Naive thymus-derived CD4-positive, alpha-beta T cell (primary cell): ENCODE results near the gene TIMM9. TPM values are rescaled to one million over a fixed set of nuclear protein-coding genes. Genes with fewer than 3 reads are reported as not detected.

ENCODE experiments used
- ATAC-seq: fragments of 150-1000 bp; cut with Tn5 transposase; 2 replicates; pipeline ENCODE4 v1.10.0; 2021; ENCODE audit warnings: mild to moderate bottlenecking, moderate library complexity
- CTCF ChIA-PET: fragments of 350-600 bp; sonication (Branson Sonifier 250); formaldehyde crosslinking; loops from one replicate; lab custom pipeline; 2021; ENCODE audit warnings: antibody characterized with exemption; lab: Charles Lee
- POLR2A ChIA-PET: fragments of 350-600 bp; sonication (Branson Sonifier 250); formaldehyde crosslinking; loops from one replicate; lab custom pipeline; 2021; ENCODE audit warnings: antibody characterized with exemption, inconsistent platforms; lab: Charles Lee
- DNase-seq, 9 donors: peaks; one replicate each; pipeline versions ENCODE4 v3.0.0 to v3.0.0-alpha.2; 2020 to 2022; ENCODE audit warnings: mixed read lengths in 1 of 9
- H3K27ac ChIP-seq: one replicate; pipeline ENCODE4 v1.7.0; 2013; ENCODE audit warnings: mild to moderate bottlenecking, low read depth, low read length, moderate library complexity
- H3K27me3 ChIP-seq, 2 donors: one replicate each; pipeline ENCODE4 v1.7.0; 2013; ENCODE audit warnings: low read length in 2 of 2, mild to moderate bottlenecking in 2 of 2, moderate library complexity in 2 of 2; ENCODE audit not compliant: control insufficient read depth in 2 of 2, insufficient read depth in 2 of 2
- H3K36me3 ChIP-seq, 3 experiments: 1 replicate in 2 of 3; 2 replicates in 1 of 3; pipeline ENCODE4 v1.7.0; 2013; ENCODE audit warnings: low read length in 3 of 3, mild to moderate bottlenecking in 3 of 3, moderate library complexity in 1 of 3; ENCODE audit not compliant: insufficient read depth in 3 of 3, control insufficient read depth in 2 of 3
- H3K4me1 ChIP-seq, 2 donors: one replicate each; pipeline ENCODE4 v1.7.0; 2013; ENCODE audit warnings: low read length in 2 of 2, mild to moderate bottlenecking in 2 of 2, moderate library complexity in 1 of 2; ENCODE audit not compliant: control insufficient read depth in 2 of 2, insufficient read depth in 2 of 2
- H3K4me3 ChIP-seq: 2 replicates; pipeline ENCODE4 v1.7.0; 2013; ENCODE audit warnings: mild to moderate bottlenecking, low read length
- H3K9me3 ChIP-seq, 3 experiments: 1 replicate in 2 of 3; 2 replicates in 1 of 3; pipeline ENCODE4 v1.7.0; 2013; ENCODE audit warnings: low read length in 3 of 3; ENCODE audit not compliant: control insufficient read depth in 2 of 3
- H3K27ac Mint-ChIP-seq, 9 donors: one replicate each; pipeline ENCODE4 v1.8.0; 2020 to 2022; ENCODE audit warnings: mixed read lengths in 9 of 9, mild to moderate bottlenecking in 8 of 9, moderate library complexity in 5 of 9, inconsistent platforms in 2 of 9
- H3K27me3 Mint-ChIP-seq, 5 donors: one replicate each; pipeline ENCODE4 v1.8.0; 2021 to 2022; ENCODE audit warnings: mixed read lengths in 5 of 5, mild to moderate bottlenecking in 1 of 5
- H3K36me3 Mint-ChIP-seq, 5 donors: one replicate each; pipeline ENCODE4 v1.8.0; 2020 to 2022; ENCODE audit warnings: mixed read lengths in 5 of 5, mild to moderate bottlenecking in 3 of 5, inconsistent platforms in 1 of 5
- H3K4me1 Mint-ChIP-seq, 7 donors: one replicate each; pipeline ENCODE4 v1.8.0; 2020 to 2022; ENCODE audit warnings: mixed read lengths in 7 of 7, mild to moderate bottlenecking in 3 of 7, inconsistent platforms in 1 of 7
- H3K4me3 Mint-ChIP-seq, 10 donors: one replicate each; pipeline ENCODE4 v1.8.0; 2020 to 2022; ENCODE audit warnings: mild to moderate bottlenecking in 10 of 10, mixed read lengths in 10 of 10, moderate library complexity in 6 of 10, inconsistent platforms in 2 of 10
- H3K9me3 Mint-ChIP-seq, 11 donors: one replicate each; pipeline ENCODE4 v1.8.0; 2020 to 2022; ENCODE audit warnings: mixed read lengths in 11 of 11, mild to moderate bottlenecking in 4 of 11, inconsistent platforms in 1 of 11, moderate library complexity in 1 of 11
- intact Hi-C, 2 donors: fragments of 100-400 bp; cut with micrococcal nuclease; formaldehyde crosslinking; loops; one replicate each; pipeline ENCODE4 v1.15.1; 2023
- polyA plus RNA-seq, 2 donors: library from polyadenylated mRNA; unstranded; fragments of 300-500 nt; fragmentation: Illumina TruSeq; gene quantifications; one replicate each; pipeline ENCODE4 v1.2.3, GENCODE V29; 2021
- total RNA-seq, 6 experiments: library from RNA in 5 of 6; stranded (reverse) in 5 of 6; gene quantifications; 1 replicate in 5 of 6; 2 replicates in 1 of 6; pipeline ENCODE4 v1.2.3 and lab custom pipeline; 2021 to 2026

The TIMM9 gene
- total and polyA plus RNA-seq, 7 experiments from 2014 or later: 22.1 to 89.8 (median 37.8) TPM

DNA sequence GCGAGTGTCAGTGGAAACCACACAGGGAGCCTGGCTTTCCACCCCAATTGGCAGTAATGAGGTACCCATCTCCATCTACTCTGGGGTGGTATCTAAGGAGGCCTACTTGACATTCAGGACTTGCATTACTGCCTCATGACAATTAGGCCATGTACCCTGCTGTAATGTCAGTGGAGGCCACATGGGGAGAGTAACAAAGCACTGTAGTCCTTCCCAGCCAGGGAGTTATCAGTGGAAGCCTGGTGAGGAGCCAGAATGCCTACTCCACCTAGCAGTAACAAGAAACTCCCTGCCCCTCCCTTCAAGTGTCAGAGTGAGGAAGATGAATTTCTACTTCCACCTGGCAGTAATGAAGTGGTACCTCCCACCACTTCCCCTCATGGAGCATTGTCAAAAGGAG lies 12.5 kb downstream of the TIMM9 start:
- ChIA-PET POLR2A (no interaction called here), CTCF (no interaction called here)
- H3K4me3 Mint-ChIP-seq: no peak overlapping the region
- intact Hi-C loops: no loop called here
- Histone ChIP-seq H3K9me3 (no peaks in the 10 kb centered on the region), H3K27me3 (no peaks in the 10 kb centered on the region), H3K4me3 (no peak overlapping the region), H3K36me3 (peaks cover 5 to 33% (median 8%) of the 10 kb centered on the region in 3 experiments), H3K27ac (no peak overlapping the region), H3K4me1 (no peaks in the 10 kb centered on the region)
- no peak for ATAC-seq
- no peaks in the 10 kb centered on the region for H3K27me3 Mint-ChIP-seq
- peaks cover 10 to 34% (median 27%) of the 10 kb centered on the region in 7 donors for H3K4me1 Mint-ChIP-seq
- DNase-seq: no peak
- H3K9me3 Mint-ChIP-seq: peaks cover 0 to 4% (median 0%) of the 10 kb centered on the region in 11 donors
- no peak overlapping the region for H3K27ac Mint-ChIP-seq
- H3K36me3 Mint-ChIP-seq: peaks cover 9 to 44% (median 28%) of the 10 kb centered on the region in 5 donors

- Histone ChIP-seq H3K27ac (no peak overlapping the region), H3K9me3 (no peaks in the 10 kb centered on the region), H3K4me3 (no peak overlapping the region), H3K27me3 (no peaks in the 10 kb centered on the region), H3K4me1 (no peaks in the 10 kb centered on the region), H3K36me3 (peaks cover 5 to 34% (median 16%) of the 10 kb centered on the region in 3 experiments)
- intact Hi-C loops: no loop called here
- POLR2A ChIA-PET: interaction anchor here (0.8 kb wide), 1 partner anchor 47 kb away, joined by 3 read pairs; no protein-coding TSS in a partner anchor
- H3K36me3 Mint-ChIP-seq: peaks cover 3 to 37% (median 17%) of the 10 kb centered on the region in 5 donors
- peaks cover 0 to 3% (median 0%) of the 10 kb centered on the region in 7 donors for H3K4me1 Mint-ChIP-seq
- H3K9me3 Mint-ChIP-seq: no peaks in the 10 kb centered on the region
- no peak for DNase-seq
- H3K4me3 Mint-ChIP-seq: no peak overlapping the region
- H3K27ac Mint-ChIP-seq: peak overlapping the region in 2 of 9 donors; percentile 41
- CTCF ChIA-PET: no interaction called here
- H3K27me3 Mint-ChIP-seq: no peaks in the 10 kb centered on the region
- no peak for ATAC-seq
Measured at GRCh38 chr14:58408681-58409215, 18.6 kb downstream of the TIMM9 start.

DNA sequence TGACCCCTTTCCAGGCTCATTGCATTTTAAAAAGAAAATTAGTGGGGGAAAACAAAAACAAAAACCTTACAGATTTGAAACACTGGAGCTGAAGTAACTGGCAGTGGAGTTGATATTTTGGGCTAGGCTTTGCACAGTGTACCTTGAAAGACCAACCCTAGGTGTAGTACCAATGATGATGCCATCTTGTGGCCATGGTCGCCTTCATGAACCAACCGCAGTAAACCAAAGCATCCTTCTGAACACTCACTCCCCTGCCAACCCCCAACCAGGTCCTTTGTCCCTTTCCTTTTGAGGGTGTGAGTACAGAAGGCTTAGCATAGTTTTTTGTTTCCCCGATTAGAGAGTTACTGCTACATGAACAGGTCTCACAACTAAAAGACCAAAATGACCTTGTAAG lies 25.7 kb downstream of the TIMM9 start:
- no peaks in the 10 kb centered on the region for H3K27me3 ChIP-seq
- Mint-ChIP-seq H3K27me3 (no peaks in the 10 kb centered on the region), H3K4me1 (peaks cover 0 to 8% (median 4%) of the 10 kb centered on the region in 7 donors), H3K36me3 (peaks cover 0 to 13% (median 0%) of the 10 kb centered on the region in 5 donors), H3K9me3 (no peaks in the 10 kb centered on the region), H3K4me3 (no peak overlapping the region), H3K27ac (no peak overlapping the region)
- peak in 1 of 9 donors; percentile 5 for DNase-seq
- peaks cover 0 to under 1% of the 10 kb centered on the region in 2 donors for H3K4me1 ChIP-seq
- ChIA-PET POLR2A (no interaction called here), CTCF (interaction anchor here (0.6 kb wide), 1 partner anchor 13 kb away, joined by 3 read pairs; no protein-coding TSS in a partner anchor)
- H3K36me3 ChIP-seq: no peaks in the 10 kb centered on the region
- H3K9me3 ChIP-seq: no peaks in the 10 kb centered on the region
- no peak overlapping the region for H3K27ac ChIP-seq
- intact Hi-C loops: loop anchor here in 1 of 2 donors (1.0 kb wide), 1 partner anchor 293 kb away; no protein-coding TSS in a partner anchor
- ATAC-seq: no peak
- no peak overlapping the region for H3K4me3 ChIP-seq

DNA sequence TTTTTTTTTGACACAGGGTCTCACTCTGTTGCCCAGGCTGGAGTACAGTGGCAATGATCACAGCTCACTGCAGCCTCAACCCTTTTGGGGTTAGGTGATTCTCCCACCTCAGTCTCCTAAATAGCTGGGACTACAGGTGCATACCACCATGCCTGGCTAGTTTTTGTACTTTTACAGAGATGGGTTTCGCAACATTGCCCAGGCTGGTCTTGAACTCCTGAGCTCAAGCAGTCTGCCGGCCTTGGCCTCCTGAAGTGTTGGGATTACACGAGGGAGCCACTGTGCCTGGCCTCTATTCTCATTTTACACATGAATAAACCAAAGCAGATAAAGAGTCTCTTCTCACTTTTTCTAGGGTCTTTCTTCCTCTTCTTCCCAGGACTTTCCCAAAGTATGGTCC lies 28.4 kb downstream of the TIMM9 start:
- no peak for DNase-seq
- no peaks in the 10 kb centered on the region for H3K9me3 ChIP-seq
- no peak for ATAC-seq
- H3K4me1 ChIP-seq: peaks cover 8 to 9% of the 10 kb centered on the region in 2 donors
- H3K27me3 ChIP-seq: no peaks in the 10 kb centered on the region
- no peaks in the 10 kb centered on the region for H3K36me3 ChIP-seq
- Mint-ChIP-seq H3K4me3 (no peak overlapping the region), H3K4me1 (peaks cover 6 to 19% (median 12%) of the 10 kb centered on the region in 7 donors), H3K27ac (no peak overlapping the region), H3K9me3 (no peaks in the 10 kb centered on the region), H3K27me3 (peaks cover 0 to 2% (median 0%) of the 10 kb centered on the region in 5 donors), H3K36me3 (peaks cover 0 to 6% (median 0%) of the 10 kb centered on the region in 5 donors)
- CTCF ChIA-PET: no interaction called here
- H3K27ac ChIP-seq: no peak overlapping the region
- no peak overlapping the region for H3K4me3 ChIP-seq
- intact Hi-C loops: loop anchor here in 1 of 2 donors (5.0 kb wide), 1 partner anchor 157 kb away; the partner anchor contains the start of gene PSMA3
- POLR2A ChIA-PET: interaction anchor here (1.0 to 1.9 kb wide), 2 partner anchors 29 kb away, joined by 3 to 4 read pairs; partner anchors contain the start of genes KIAA0586 and TIMM9

DNA sequence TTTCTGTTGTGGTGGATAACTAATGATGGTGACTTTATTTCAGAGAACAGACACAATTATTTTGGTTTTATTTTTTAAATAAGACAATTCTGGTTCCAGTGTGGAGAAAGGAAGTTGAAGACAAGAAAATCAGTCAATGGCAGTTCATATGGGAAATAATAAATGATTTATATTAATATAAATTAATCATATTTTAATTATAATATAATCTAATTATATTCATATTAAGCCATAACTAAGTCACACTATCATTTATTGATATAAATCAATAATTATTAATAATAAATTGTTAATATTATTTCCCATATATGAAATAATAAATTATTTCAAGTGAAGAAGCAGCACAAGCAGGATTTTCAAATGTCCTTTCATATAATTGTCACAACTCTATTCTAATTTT lies 28.8 kb downstream of the TIMM9 start:
- no peak for ATAC-seq
- ChIA-PET POLR2A (interaction anchor here (1.0 kb wide), 1 partner anchor 29 kb away, joined by 3 read pairs; the partner anchor contains the start of genes KIAA0586 and TIMM9), CTCF (no interaction called here)
- no peak for DNase-seq
- Histone ChIP-seq H3K4me1 (peaks cover 8 to 9% of the 10 kb centered on the region in 2 donors), H3K27ac (no peak overlapping the region), H3K4me3 (no peak overlapping the region), H3K36me3 (no peaks in the 10 kb centered on the region), H3K27me3 (no peaks in the 10 kb centered on the region), H3K9me3 (no peaks in the 10 kb centered on the region)
- Mint-ChIP-seq H3K27ac (no peak overlapping the region), H3K9me3 (no peaks in the 10 kb centered on the region), H3K4me1 (peaks cover 6 to 19% (median 12%) of the 10 kb centered on the region in 7 donors), H3K36me3 (peaks cover 0 to 6% (median 0%) of the 10 kb centered on the region in 5 donors), H3K4me3 (no peak overlapping the region), H3K27me3 (peaks cover 0 to 2% (median 0%) of the 10 kb centered on the region in 5 donors)
- intact Hi-C loops: loop anchor here in 1 of 2 donors (5.0 kb wide), 1 partner anchor 156 kb away; the partner anchor contains the start of gene PSMA3

GRCh38 chr14:58397156-58397555 lies 30.2 kb downstream of the TIMM9 start:
- Mint-ChIP-seq H3K27ac (peak overlapping the region in 8 of 9 donors; percentile 4 to 97 (median 68)), H3K36me3 (peaks cover 0 to 6% (median 0%) of the 10 kb centered on the region in 5 donors), H3K27me3 (peaks cover 0 to 2% (median 0%) of the 10 kb centered on the region in 5 donors), H3K4me1 (peaks cover 6 to 19% (median 12%) of the 10 kb centered on the region in 7 donors), H3K4me3 (peak overlapping the region in 9 of 10 donors; percentile 3 to 93 (median 30)), H3K9me3 (no peaks in the 10 kb centered on the region)
- ChIA-PET CTCF (interaction anchor here (0.9 kb wide), 1 partner anchor 30 kb away, joined by 4 read pairs; the partner anchor contains the start of genes KIAA0586 and TIMM9), POLR2A (interaction anchor here (1.3 to 2.0 kb wide), 4 partner anchors 17 to 152 kb away, joined by 3 to 29 read pairs (median 4); partner anchors contain the start of genes KIAA0586, PSMA3 and TIMM9)
- no peaks in the 10 kb centered on the region for H3K9me3 ChIP-seq
- ATAC-seq: no peak
- intact Hi-C loops: loop anchor here in 1 of 2 donors (2.0 to 5.0 kb wide), 2 partner anchors 155 to 288 kb away; partner anchors contain the start of gene PSMA3
- DNase-seq: no peak
- H3K27me3 ChIP-seq: no peaks in the 10 kb centered on the region
- no peak overlapping the region for H3K27ac ChIP-seq
- peaks cover 8 to 9% of the 10 kb centered on the region in 2 donors for H3K4me1 ChIP-seq
- no peaks in the 10 kb centered on the region for H3K36me3 ChIP-seq
- H3K4me3 ChIP-seq: no peak overlapping the region
